SH-SY5Y (cell line): ENCODE data around the gene LHFPL3.

Source experiments
- GATA2 ChIP-seq: IDR thresholded peaks from 2 replicates; pipeline ENCODE4 v1.6.1; 2011; ENCODE audit warnings: mild to moderate bottlenecking, low read depth, low read length
- GATA3 ChIP-seq: IDR thresholded peaks from 2 replicates; pipeline ENCODE4 v1.6.1; 2011; ENCODE audit warnings: low read depth, mild to moderate bottlenecking, low read length, moderate library complexity

DNA sequence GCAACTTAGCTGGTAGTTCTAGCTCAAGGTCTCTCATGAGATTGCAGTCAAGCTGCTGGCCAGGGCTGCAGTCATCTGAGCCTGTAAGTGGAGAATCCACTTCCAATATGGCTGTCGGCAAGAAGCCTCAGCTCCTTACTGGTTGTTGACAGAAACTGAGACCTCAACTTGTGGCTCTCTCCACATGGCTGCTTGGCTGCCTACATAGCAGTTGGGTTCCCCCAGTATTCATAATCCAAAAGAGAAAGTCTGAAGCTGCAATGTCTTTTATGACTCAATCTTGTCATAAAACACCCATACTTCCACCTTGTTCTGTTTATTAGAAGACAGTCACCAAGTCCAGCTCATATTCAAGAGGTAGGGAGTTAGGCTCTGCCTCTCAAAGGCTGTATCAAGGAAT is 350.7 kb downstream of the LHFPL3 start:
- TF ChIP-seq GATA2 (no peak), GATA3 (no peak)
